H9 (cell line): Measurements from ENCODE around the gene BLVRB. TPM values are rescaled to one million over a fixed set of nuclear protein-coding genes. Genes with fewer than 3 reads are reported as not detected.
A peak's percentile ranks its signal among the peaks of the same experiment; 100 is the strongest.

Experiments
- DNase-seq: peaks from one replicate; pipeline ENCODE4 v3.0.0-alpha.2; 2017
- H2AFZ ChIP-seq: one replicate; pipeline ENCODE4 v1.6.1; 2013; ENCODE audit warnings: mild to moderate bottlenecking, low read length, control low read depth, moderate library complexity
- H2AK5ac ChIP-seq: 2 replicates; pipeline ENCODE4 v1.6.1; 2013; ENCODE audit warnings: low read length, control low read depth, mixed read lengths; ENCODE audit not compliant: insufficient read length
- H2BK120ac ChIP-seq: one replicate; pipeline ENCODE4 v1.6.1; 2013; ENCODE audit warnings: low read depth, mild to moderate bottlenecking, low read length, control low read depth, inconsistent platforms; ENCODE audit not compliant: poor library complexity, severe bottlenecking
- H2BK12ac ChIP-seq: 2 replicates; pipeline ENCODE4 v1.6.1; 2013; ENCODE audit warnings: low read length, control low read depth, mixed read lengths, low read depth; ENCODE audit not compliant: insufficient read length
- H2BK15ac ChIP-seq: 2 replicates; pipeline ENCODE4 v1.6.1; 2013; ENCODE audit warnings: low read depth, low read length, control low read depth
- H2BK20ac ChIP-seq: one replicate; pipeline ENCODE4 v1.6.1; 2013; ENCODE audit warnings: low read depth, mild to moderate bottlenecking, low read length, control low read depth, inconsistent platforms; ENCODE audit not compliant: poor library complexity, severe bottlenecking
- H2BK5ac ChIP-seq: 2 replicates; pipeline ENCODE4 v1.6.1; 2013; ENCODE audit warnings: low read length, control low read depth, mixed read lengths; ENCODE audit not compliant: insufficient read length
- H3K14ac ChIP-seq: 2 replicates; pipeline ENCODE4 v1.6.1; 2013; ENCODE audit warnings: low read length, control low read depth; ENCODE audit not compliant: insufficient read depth
- H3K18ac ChIP-seq: 2 replicates; pipeline ENCODE4 v1.6.1; 2013; ENCODE audit warnings: low read depth, mild to moderate bottlenecking, mixed read lengths, low read length, control low read depth; ENCODE audit not compliant: insufficient read length
- H3K23ac ChIP-seq: 2 replicates; pipeline ENCODE4 v1.6.1; 2013; ENCODE audit warnings: low read length, control low read depth, mixed read lengths, low read depth; ENCODE audit not compliant: insufficient read length
- H3K23me2 ChIP-seq: 2 replicates; pipeline ENCODE4 v1.6.1; 2013; ENCODE audit warnings: low read depth, mild to moderate bottlenecking, mixed read lengths, low read length, control low read depth; ENCODE audit not compliant: insufficient read length, poor library complexity, severe bottlenecking
- H3K27ac ChIP-seq: 2 replicates; pipeline ENCODE4 v1.5.1; 2013; ENCODE audit warnings: low read length, control low read depth, mixed read lengths, low read depth; ENCODE audit not compliant: insufficient read length
- H3K27me3 ChIP-seq: 2 replicates; pipeline ENCODE4 v1.6.1; 2013; ENCODE audit warnings: low read length, control low read depth, inconsistent platforms; ENCODE audit not compliant: insufficient read depth
- H3K4ac ChIP-seq: 2 replicates; pipeline ENCODE4 v1.6.1; 2013; ENCODE audit warnings: low read depth, mild to moderate bottlenecking, control low read depth, inconsistent platforms, low read length, moderate library complexity
- H3K4me1 ChIP-seq: 2 replicates; pipeline ENCODE4 v1.6.1; 2013; ENCODE audit warnings: low read length, control low read depth, inconsistent platforms; ENCODE audit not compliant: insufficient read depth
- H3K4me2 ChIP-seq: 2 replicates; pipeline ENCODE4 v1.6.1; 2013; ENCODE audit warnings: low read length, control low read depth, mixed read lengths; ENCODE audit not compliant: insufficient read length, insufficient read depth
- H3K56ac ChIP-seq: 2 replicates; pipeline ENCODE4 v1.6.1; 2013; ENCODE audit warnings: low read depth, mild to moderate bottlenecking, mixed read lengths, low read length, control low read depth; ENCODE audit not compliant: insufficient read length
- H3K79me1 ChIP-seq: 2 replicates; pipeline ENCODE4 v1.6.1; 2013; ENCODE audit warnings: low read depth, mild to moderate bottlenecking, moderate library complexity, low read length, control low read depth, inconsistent platforms; ENCODE audit not compliant: insufficient read depth, poor library complexity, severe bottlenecking
- H3K79me2 ChIP-seq: 2 replicates; pipeline ENCODE4 v1.6.1; 2013; ENCODE audit warnings: low read length, control low read depth, inconsistent platforms; ENCODE audit not compliant: insufficient read depth
- H3K9ac ChIP-seq: 2 replicates; pipeline ENCODE4 v1.6.1; 2013; ENCODE audit warnings: low read length, control low read depth, mixed read lengths; ENCODE audit not compliant: insufficient read length; ENCODE audit errors: extremely low read depth
- H3K9me3 ChIP-seq: one replicate; pipeline ENCODE4 v1.6.1; 2013; ENCODE audit warnings: low read depth, low read length, inconsistent platforms; ENCODE audit not compliant: control insufficient read depth
- H3T11ph ChIP-seq: one replicate; pipeline ENCODE4 v1.6.1; 2013; ENCODE audit warnings: mild to moderate bottlenecking, low read length, control low read depth, inconsistent platforms
- H4K20me1 ChIP-seq: one replicate; pipeline ENCODE4 v1.6.1; 2013; ENCODE audit not compliant: control insufficient read depth, insufficient read length, insufficient read depth
- H4K5ac ChIP-seq: 2 replicates; pipeline ENCODE4 v1.6.1; 2013; ENCODE audit warnings: low read depth, mild to moderate bottlenecking, mixed read lengths, low read length, control low read depth; ENCODE audit not compliant: insufficient read length
- H4K8ac ChIP-seq: replicated peaks from 2 replicates; pipeline ENCODE4 v1.6.1; 2013; ENCODE audit warnings: low read length, control low read depth, mixed read lengths, low read depth; ENCODE audit not compliant: insufficient read length
- H4K91ac ChIP-seq: 2 replicates; pipeline ENCODE4 v1.6.1; 2013; ENCODE audit warnings: low read depth, mild to moderate bottlenecking, moderate library complexity, mixed read lengths, low read length, control low read depth; ENCODE audit not compliant: insufficient read length
- H3K27ac Mint-ChIP-seq, 3 experiments: 2 replicates in 2 of 3; 3 replicates in 1 of 3; pipeline ENCODE4 v1.8.0; 2020 to 2021; ENCODE audit warnings: mixed read lengths in 3 of 3, mild to moderate bottlenecking in 1 of 3, moderate library complexity in 1 of 3
- H3K27me3 Mint-ChIP-seq: 2 replicates; pipeline ENCODE4 v1.8.0; 2021; ENCODE audit warnings: low read depth, mild to moderate bottlenecking, moderate library complexity, mixed read lengths
- H3K36me3 Mint-ChIP-seq, 3 experiments: 2 replicates in 2 of 3; 3 replicates in 1 of 3; pipeline ENCODE4 v1.8.0; 2020 to 2021; ENCODE audit warnings: low read depth in 3 of 3, mixed read lengths in 3 of 3; ENCODE audit not compliant: insufficient read depth in 1 of 3
- H3K4me1 Mint-ChIP-seq, 2 experiments: 2 replicates each; pipeline ENCODE4 v1.8.0; 2020; ENCODE audit warnings: mixed read lengths in 2 of 2
- H3K4me3 Mint-ChIP-seq, 2 experiments: 2 replicates in 1 of 2; 3 replicates in 1 of 2; pipeline ENCODE4 v1.8.0; 2020 to 2021; ENCODE audit warnings: mild to moderate bottlenecking in 2 of 2, mixed read lengths in 2 of 2, moderate library complexity in 1 of 2
- H3K9me3 Mint-ChIP-seq, 2 experiments: 2 replicates in 1 of 2; 3 replicates in 1 of 2; pipeline ENCODE4 v1.8.0; 2020; ENCODE audit warnings: mild to moderate bottlenecking in 2 of 2, mixed read lengths in 2 of 2, moderate library complexity in 1 of 2
- CTCF ChIP-seq: fragments of 200-600 bp; sonication (generic); conservative IDR thresholded peaks from 3 replicates; pipeline ENCODE4 v1.8.0; 2021; ENCODE audit warnings: antibody characterized with exemption, mild to moderate bottlenecking
- WGBS: extraction: QIAGEN DNeasy Blood & Tissue Kit; methylation state at CpG from one replicate; pipeline ENCODE4 v1.1.7; 2013; ENCODE audit warnings: missing lambda C conversion rate, low lambda C conversion rate, mixed read lengths; ENCODE audit not compliant: insufficient read length; ENCODE audit errors: extremely low coverage; 5-methylcytosine and 5-hydroxymethylcytosine counted together
- total RNA-seq: library from RNA; stranded (reverse); gene quantifications from 2 replicates; pipeline ENCODE4 v1.2.1, GENCODE V29; 2021

BLVRB gene
- total RNA-seq, 1 experiment from 2014 or later: 27.9 TPM

GRCh38 chr19:40512473-40513344 lies 47.2 kb upstream of the BLVRB start:
- Histone ChIP-seq H3K56ac (no peak overlapping the region), H3K4me1 (no peaks in the 10 kb centered on the region), H4K8ac (no peak overlapping the region), H3K27ac (no peak overlapping the region), H4K91ac (no peak overlapping the region), H3K14ac (no peak overlapping the region), H3K4ac (no peak overlapping the region), H3K27me3 (peaks cover 29% of the 10 kb centered on the region), H3K18ac (no peak overlapping the region), H3K4me2 (peak overlapping the region; percentile 9), H2AFZ (no peak overlapping the region), H4K20me1 (no peaks in the 10 kb centered on the region), H3K9ac (no peak overlapping the region), H3K79me2 (no peaks in the 10 kb centered on the region), H3K23me2 (no peaks in the 10 kb centered on the region), H2BK12ac (no peak overlapping the region), H3K23ac (no peak overlapping the region), H2BK20ac (no peak overlapping the region), H2BK5ac (no peak overlapping the region), H2BK120ac (no peak overlapping the region), H2AK5ac (no peak overlapping the region), H3K9me3 (peaks cover 8% of the 10 kb centered on the region), H4K5ac (no peak overlapping the region), H3K79me1 (no peaks in the 10 kb centered on the region), H3T11ph (no peak overlapping the region), H2BK15ac (no peak overlapping the region; the same call in 1 of the 2 replicates)
- DNase-seq: peak; percentile 67
- TF ChIP-seq CTCF: no peak
- Mint-ChIP-seq H3K27ac (no peak overlapping the region), H3K4me3 (peak overlapping the region in 1 of 2 experiments; percentile 70; a peak in 4 of 5 replicates), H3K36me3 (peaks cover 0 to 3% (median 0%) of the 10 kb centered on the region in 3 experiments; a peak in 1 of 7 replicates), H3K9me3 (peaks cover 7 to 12% of the 10 kb centered on the region in 2 experiments; a peak in 4 of 5 replicates), H3K27me3 (peaks cover 92% of the 10 kb centered on the region), H3K4me1 (peaks cover 0 to 10% of the 10 kb centered on the region in 2 experiments; a peak in 2 of 4 replicates)
- no CpG with 5 or more reads among the region's 105 CpGs for WGBS
